H1 (cell line): Measurements from ENCODE around the gene TRIB2. TPM values are rescaled to one million over a fixed set of nuclear protein-coding genes. Genes with fewer than 3 reads are reported as not detected.

Source experiments
- CTCF ChIA-PET: fragments of 300-600 bp; sonication (Branson Sonifier 250); formaldehyde crosslinking; loops from one replicate; lab custom pipeline; 2021; ENCODE audit not compliant: partially characterized antibody; lab: Charles Lee
- POLR2A ChIA-PET: fragments of 300-600 bp; sonication (Branson Sonifier 250); formaldehyde crosslinking; loops from one replicate; lab custom pipeline; 2021; ENCODE audit warnings: inconsistent platforms; ENCODE audit not compliant: partially characterized antibody; lab: Charles Lee
- DNase-seq, 2 experiments: peaks; one replicate each; pipeline versions ENCODE4 v3.0.0 to v3.0.0-alpha.2; 2010 to 2022; ENCODE audit warnings: low spot score in 2 of 2, low read depth in 1 of 2, mixed read lengths in 1 of 2
- FAIRE-seq: peaks from 2 replicates; lab custom pipeline; 2011; peaks lifted over from hg19 to GRCh38; lab: Jason Lieb, UNC
- H2AFZ ChIP-seq: 2 replicates; pipeline ENCODE4 v1.8.1; 2012; ENCODE audit warnings: low read length, inconsistent platforms
- H2AK5ac ChIP-seq: 2 replicates; pipeline ENCODE4 v1.6.1; 2013; ENCODE audit warnings: low read depth, low read length
- H2BK120ac ChIP-seq: replicated peaks from 2 replicates; pipeline ENCODE3; 2013; ENCODE audit warnings: low read depth, low read length, inconsistent platforms
- H2BK12ac ChIP-seq: 2 replicates; pipeline ENCODE4 v1.6.1; 2013; ENCODE audit warnings: low read depth, low read length
- H2BK15ac ChIP-seq: 2 replicates; pipeline ENCODE4 v1.6.1; 2013; ENCODE audit warnings: low read length
- H2BK20ac ChIP-seq: 2 replicates; pipeline ENCODE4 v1.6.1; 2013; ENCODE audit warnings: low read length
- H2BK5ac ChIP-seq: 2 replicates; pipeline ENCODE4 v1.6.1; 2013; ENCODE audit warnings: low read depth, low read length
- H3K14ac ChIP-seq: 2 replicates; pipeline ENCODE4 v1.6.1; 2013; ENCODE audit warnings: inconsistent platforms; ENCODE audit not compliant: insufficient read length
- H3K18ac ChIP-seq: 2 replicates; pipeline ENCODE4 v1.6.1; 2013; ENCODE audit warnings: low read length; ENCODE audit errors: extremely low read depth
- H3K23ac ChIP-seq: 2 replicates; pipeline ENCODE4 v1.6.1; 2013; ENCODE audit warnings: inconsistent platforms; ENCODE audit not compliant: insufficient read length
- H3K23me2 ChIP-seq: 2 replicates; pipeline ENCODE4 v1.6.1; 2013; ENCODE audit warnings: low read depth, low read length
- H3K27ac ChIP-seq: 2 replicates; pipeline ENCODE4 v1.6.1; 2011; ENCODE audit warnings: low read depth, low read length, inconsistent platforms
- H3K27me3 ChIP-seq, 4 experiments: replicated peaks in 1 of 4; 1 replicate in 1 of 4; 2 replicates in 3 of 4; pipeline versions ENCODE4 v1.6.1 to v1.8.1; 2011 to 2013; ENCODE audit warnings: low read length in 3 of 4, mild to moderate bottlenecking in 3 of 4, inconsistent platforms in 2 of 4, mixed read lengths in 2 of 4, moderate library complexity in 1 of 4; ENCODE audit not compliant: control insufficient read depth in 3 of 4, insufficient read depth in 3 of 4; ENCODE audit errors: extremely low read depth in 1 of 4
- H3K36me3 ChIP-seq, 4 experiments: 2 replicates each; pipeline versions ENCODE4 v1.6.1 to v1.8.1; 2011 to 2013; ENCODE audit warnings: mild to moderate bottlenecking in 4 of 4, low read length in 3 of 4, moderate library complexity in 2 of 4, control low read depth in 1 of 4, inconsistent platforms in 1 of 4; ENCODE audit not compliant: insufficient read depth in 4 of 4, control insufficient read depth in 2 of 4
- H3K4ac ChIP-seq: replicated peaks from 2 replicates; pipeline ENCODE3; 2013; ENCODE audit warnings: low read length, low read depth, mixed read lengths, inconsistent platforms; ENCODE audit not compliant: insufficient read length
- H3K4me1 ChIP-seq, 4 experiments: replicated peaks in 1 of 4; 1 replicate in 1 of 4; 2 replicates in 3 of 4; pipeline versions ENCODE4 v1.6.1 to v1.8.1; 2011 to 2013; ENCODE audit warnings: low read length in 3 of 4, inconsistent platforms in 2 of 4, mixed read lengths in 1 of 4; ENCODE audit not compliant: insufficient read depth in 4 of 4, control insufficient read depth in 3 of 4
- H3K4me2 ChIP-seq, 2 experiments: 2 replicates each; pipeline versions ENCODE4 v1.6.1 to v1.8.1; 2011 to 2013; ENCODE audit warnings: low read depth in 2 of 2, low read length in 2 of 2, control low read depth in 1 of 2, inconsistent platforms in 1 of 2, mild to moderate bottlenecking in 1 of 2; ENCODE audit not compliant: insufficient read depth in 1 of 2
- H3K4me3 ChIP-seq, 4 experiments: fragments of 200-600, 300-600 bp in 1 of 4; sonication (generic), shearing (Covaris generic), sonication (Bioruptor Twin) in 1 of 4; 2 replicates each; pipeline versions ENCODE4 v1.5.1 to v1.8.1; 2011 to 2016; ENCODE audit warnings: low read length in 4 of 4, low read depth in 3 of 4, control low read depth in 2 of 4, inconsistent platforms in 2 of 4, mild to moderate bottlenecking in 2 of 4, mixed read lengths in 1 of 4, moderate library complexity in 1 of 4; ENCODE audit not compliant: insufficient read depth in 2 of 4; ENCODE audit errors: extremely low read depth in 1 of 4
- H3K56ac ChIP-seq: replicated peaks from 2 replicates; pipeline ENCODE3; 2013; ENCODE audit warnings: low read depth, mild to moderate bottlenecking, mixed read lengths, low read length, inconsistent platforms; ENCODE audit not compliant: insufficient read length
- H3K79me1 ChIP-seq: 2 replicates; pipeline ENCODE4 v1.6.1; 2013; ENCODE audit warnings: low read depth, low read length, control low read depth
- H3K79me2 ChIP-seq, 2 experiments: 2 replicates each; pipeline versions ENCODE4 v1.6.1 to v1.8.1; 2012 to 2013; ENCODE audit warnings: low read length in 2 of 2, mild to moderate bottlenecking in 2 of 2, inconsistent platforms in 1 of 2; ENCODE audit not compliant: insufficient read depth in 2 of 2, control insufficient read depth in 1 of 2
- H3K9ac ChIP-seq, 4 experiments: replicated peaks in 1 of 4; 1 replicate in 1 of 4; 2 replicates in 3 of 4; pipeline versions ENCODE4 v1.6.1 to v1.8.1; 2011 to 2013; ENCODE audit warnings: low read depth in 3 of 4, low read length in 3 of 4, control low read depth in 2 of 4, mild to moderate bottlenecking in 2 of 4, moderate library complexity in 2 of 4, inconsistent platforms in 1 of 4; ENCODE audit errors: extremely low read depth in 1 of 4
- H3K9me3 ChIP-seq, 2 experiments: 2 replicates each; pipeline versions ENCODE4 v1.6.1 to v1.8.1; 2012 to 2013; ENCODE audit warnings: mild to moderate bottlenecking in 2 of 2, moderate library complexity in 2 of 2, control low read depth in 1 of 2, inconsistent platforms in 1 of 2, low read depth in 1 of 2, low read length in 1 of 2, mixed read lengths in 1 of 2; ENCODE audit not compliant: insufficient read depth in 2 of 2
- H4K20me1 ChIP-seq, 2 experiments: replicated peaks in 1 of 2; 2 replicates each; pipeline versions ENCODE3 to v1.8.1; 2011 to 2013; ENCODE audit warnings: inconsistent platforms in 2 of 2, low read length in 2 of 2, mild to moderate bottlenecking in 1 of 2; ENCODE audit not compliant: insufficient read depth in 2 of 2, control insufficient read depth in 1 of 2
- H4K5ac ChIP-seq: 2 replicates; pipeline ENCODE4 v1.6.1; 2013; ENCODE audit warnings: low read length, low read depth, mixed read lengths, inconsistent platforms; ENCODE audit not compliant: insufficient read length
- H4K8ac ChIP-seq: 2 replicates; pipeline ENCODE4 v1.8.0; 2013; ENCODE audit warnings: mild to moderate bottlenecking, moderate library complexity, low read length, inconsistent platforms; ENCODE audit not compliant: insufficient read depth; ENCODE audit errors: extremely low read depth
- H4K91ac ChIP-seq: replicated peaks from 2 replicates; pipeline ENCODE3; 2013; ENCODE audit warnings: low read length, mixed read lengths, inconsistent platforms; ENCODE audit not compliant: insufficient read length
- JUN ChIP-seq: IDR thresholded peaks from 2 replicates; pipeline ENCODE4 v1.6.1; 2011; ENCODE audit warnings: low read depth, mild to moderate bottlenecking, improper control_type of control experiment, low read length
- SIX5 ChIP-seq: IDR thresholded peaks from 2 replicates; pipeline ENCODE4 v1.6.1; 2011; ENCODE audit warnings: mild to moderate bottlenecking, low read depth, low read length
- WGBS, 2 experiments: shearing (Covaris generic) in 1 of 2; methylation state at CpG; one replicate each; pipeline versions ENCODE4 v1.1.6 to v1.1.7; 2013 to 2015; ENCODE audit warnings: low lambda C conversion rate in 2 of 2, mixed read lengths in 2 of 2, inconsistent platforms in 1 of 2, low coverage in 1 of 2, missing lambda C conversion rate in 1 of 2; ENCODE audit not compliant: insufficient replicate concordance in 2 of 2, insufficient coverage in 1 of 2, insufficient read length in 1 of 2; ENCODE audit errors: extremely low coverage in 1 of 2, missing lambda C conversion rate in 1 of 2; 5-methylcytosine and 5-hydroxymethylcytosine counted together
- polyA plus RNA-seq, 7 experiments: library from polyadenylated mRNA; depleted of rRNA in 3 of 7; stranded (reverse) in 5 of 7; unstranded in 2 of 7; fragments of >200 nt in 5 of 7; fragments of 200-250 nt in 2 of 7; gene quantifications; 1 replicate in 5 of 7; 2 replicates in 1 of 7; 4 replicates in 1 of 7; pipeline versions ENCODE4 v1.2.1 to v1.2.3, GENCODE V29; 2011 to 2013; ENCODE audit warnings: missing spikeins in 2 of 7, mixed read lengths in 2 of 7
- total RNA-seq: library from RNA; stranded (reverse); fragmentation: NEBNext Ultra II Directional; extraction: Animal tissue kit (Norgen Biotek cat#: 25700); gene quantifications from 2 replicates; pipeline ENCODE4 v1.2.1, GENCODE V29; 2021

Gene TRIB2
- total and polyA plus RNA-seq, 2 of the 8 experiments (the other 6 are each of a cell fraction or from before 2014, with no cell fraction given) = 40.8 to 57.0 TPM

- Histone ChIP-seq H3K9me3 (no peaks in the 10 kb centered on the region), H3K79me1 (peaks cover 21% of the 10 kb centered on the region), H3K27me3 (no peaks in the 10 kb centered on the region), H2BK15ac (no peak overlapping the region), H2BK5ac (no peak overlapping the region), H2BK120ac (no peak overlapping the region), H4K5ac (no peak overlapping the region), H3K18ac (no peak overlapping the region), H3K4me3 (no peak overlapping the region), H4K20me1 (peaks cover 6 to 34% of the 10 kb centered on the region in 2 experiments), H3K4ac (no peak overlapping the region), H3K9ac (no peak overlapping the region), H3K36me3 (peaks cover 13 to 60% (median 46%) of the 10 kb centered on the region in 4 experiments), H2BK12ac (no peak overlapping the region), H3K23me2 (no peaks in the 10 kb centered on the region), H2AK5ac (no peak overlapping the region), H2BK20ac (no peak overlapping the region), H3K4me1 (no peaks in the 10 kb centered on the region), H3K4me2 (no peak overlapping the region), H2AFZ (no peak overlapping the region), H4K8ac (no peak overlapping the region; the same call in 1 of the 2 replicates), H3K79me2 (peaks cover 6 to 39% of the 10 kb centered on the region in 2 experiments; a peak in 3 of 4 replicates), H3K23ac (no peak overlapping the region), H3K14ac (no peak overlapping the region), H3K27ac (no peak overlapping the region), H4K91ac (no peak overlapping the region), H3K56ac (no peak overlapping the region)
- CTCF ChIA-PET = interaction anchor here (0.8 to 2.6 kb wide), 3 partner anchors 22 to 267 kb away, joined by 3 to 11 read pairs (median 10); no protein-coding TSS in a partner anchor
- DNase-seq (no peak), FAIRE-seq (no peak)
- POLR2A ChIA-PET = interaction anchor here (0.6 kb wide), 1 partner anchor 39 kb away, joined by 3 read pairs; no protein-coding TSS in a partner anchor
- 90% methylated on average over 9 of the region's 9 CpGs; no CpG with 5 or more reads in 1 of the 2 experiments for WGBS, 2 experiments
- TF ChIP-seq JUN (no peak), SIX5 (no peak)
Observed at GRCh38 chr2:12739721-12740254, 23.1 kb downstream of the TRIB2 start.
